Neural cell (in vitro differentiated cells): ENCODE data around the gene RELCH. TPM values are rescaled to one million over a fixed set of nuclear protein-coding genes. Genes with fewer than 3 reads are reported as not detected.

Source experiments
- H2AFZ ChIP-seq: fragments of 200-600, 300-800 bp; sonication (generic), shearing (Covaris generic); 2 replicates; pipeline ENCODE4 v1.6.0; 2014; ENCODE audit warnings: low read depth, mild to moderate bottlenecking, antibody characterized with exemption, low read length, moderate library complexity
- H3F3A ChIP-seq: fragments of 200-600 bp; shearing (Covaris generic); 2 replicates; pipeline ENCODE4 v1.6.1; 2016; ENCODE audit warnings: mild to moderate bottlenecking, moderate library complexity, mixed read lengths, antibody characterized with exemption, low read length; ENCODE audit not compliant: insufficient read depth, poor library complexity, severe bottlenecking
- H3K27ac ChIP-seq: fragments of 200-600, 300-800 bp; sonication (generic), shearing (Covaris generic); 2 replicates; pipeline ENCODE4 v1.5.1; 2014; ENCODE audit warnings: mild to moderate bottlenecking, low read length, moderate library complexity
- H3K27me3 ChIP-seq: fragments of 300-800, 200-600 bp; sonication (generic), shearing (Covaris generic); 2 replicates; pipeline ENCODE4 v1.6.0; 2014; ENCODE audit warnings: mild to moderate bottlenecking, low read depth, low read length, moderate library complexity; ENCODE audit not compliant: insufficient read depth
- H3K36me3 ChIP-seq: fragments of 300-800, 200-600 bp; sonication (generic), shearing (Covaris generic); 2 replicates; pipeline ENCODE4 v1.5.1; 2014; ENCODE audit warnings: mild to moderate bottlenecking, antibody characterized with exemption, low read length, moderate library complexity; ENCODE audit not compliant: insufficient read depth
- H3K4me2 ChIP-seq: fragments of 300-800, 200-600 bp; sonication (generic), shearing (Covaris generic); 2 replicates; pipeline ENCODE4 v1.6.0; 2014; ENCODE audit warnings: mild to moderate bottlenecking, low read length
- H3K4me3 ChIP-seq: fragments of 300-800, 200-600 bp; sonication (generic), shearing (Covaris generic); 2 replicates; pipeline ENCODE4 v1.5.1; 2014; ENCODE audit warnings: mild to moderate bottlenecking, low read length, moderate library complexity
- H3K79me2 ChIP-seq: fragments of 200-600 bp; shearing (Covaris generic); replicated peaks from 2 replicates; pipeline ENCODE4 v1.6.0; 2014; ENCODE audit warnings: mild to moderate bottlenecking, low read length, moderate library complexity; ENCODE audit not compliant: insufficient read depth
- H3K9ac ChIP-seq: fragments of 300-800, 200-600 bp; sonication (generic), shearing (Covaris generic); 2 replicates; pipeline ENCODE4 v1.6.1; 2016; ENCODE audit warnings: mild to moderate bottlenecking, low read length, mixed read lengths
- H3K9me2 ChIP-seq: fragments of 200-600 bp; shearing (Covaris generic); 2 replicates; pipeline ENCODE4 v1.6.1; 2016; ENCODE audit warnings: mild to moderate bottlenecking, low read length, mixed read lengths; ENCODE audit not compliant: insufficient read depth
- H3K9me3 ChIP-seq: fragments of 200-600, 300-800 bp; sonication (generic), shearing (Covaris generic); 2 replicates; pipeline ENCODE4 v1.6.1; 2016; ENCODE audit warnings: mild to moderate bottlenecking, mixed run types, low read length, moderate library complexity, mixed read lengths
- H4K20me1 ChIP-seq: fragments of 200-600 bp; shearing (Covaris generic); 2 replicates; pipeline ENCODE4 v1.6.1; 2016; ENCODE audit warnings: mild to moderate bottlenecking, mixed run types; ENCODE audit not compliant: insufficient read depth
- EP300 ChIP-seq: fragments of 450-650 bp; conservative IDR thresholded peaks from 2 replicates; pipeline ENCODE4 v1.6.1; 2014; ENCODE audit warnings: antibody characterized with exemption, mild to moderate bottlenecking, moderate library complexity; ENCODE audit not compliant: poor library complexity, severe bottlenecking
- EZH2 ChIP-seq: fragments of 200-600, 300-800 bp; shearing (Covaris generic), sonication (generic); IDR thresholded peaks from 2 replicates; pipeline ENCODE4 v1.6.1; 2014; ENCODE audit warnings: antibody characterized with exemption, low read length, borderline replicate concordance, mild to moderate bottlenecking; ENCODE audit not compliant: insufficient read depth, poor library complexity, severe bottlenecking
- MXI1 ChIP-seq: fragments of 450-650 bp; conservative IDR thresholded peaks from 2 replicates; pipeline ENCODE4 v1.6.1; 2014; ENCODE audit warnings: antibody characterized with exemption, mild to moderate bottlenecking; ENCODE audit not compliant: poor library complexity, severe bottlenecking
- POLR2AphosphoS5 ChIP-seq: IDR thresholded peaks from 2 replicates; pipeline ENCODE4 v1.6.1; 2012
- RAD21 ChIP-seq: fragments of 450-650 bp; conservative IDR thresholded peaks from 2 replicates; pipeline ENCODE4 v1.6.1; 2014; ENCODE audit warnings: antibody characterized with exemption, mild to moderate bottlenecking, moderate library complexity
- SMC3 ChIP-seq: fragments of 450-650 bp; conservative IDR thresholded peaks from 2 replicates; pipeline ENCODE4 v1.6.1; 2014; ENCODE audit warnings: antibody characterized with exemption, mild to moderate bottlenecking, moderate library complexity; ENCODE audit not compliant: poor library complexity
- TAF1 ChIP-seq: IDR thresholded peaks from 2 replicates; pipeline ENCODE4 v1.6.1; 2012; ENCODE audit warnings: low read depth
- polyA plus RNA-seq: library from polyadenylated mRNA; depleted of rRNA; stranded (reverse); fragments of >200 nt; gene quantifications from 2 replicates; pipeline ENCODE4 v1.2.3, GENCODE V29; 2014
- TF ChIP-seq, protein P1 (sequence below): IDR thresholded peaks from 2 replicates; pipeline ENCODE4 v1.6.1; 2012; ENCODE audit warnings: borderline replicate concordance
- TF ChIP-seq, protein P2 (sequence below): fragments of 450-650 bp; IDR thresholded peaks from 2 replicates; pipeline ENCODE4 v1.5.1; 2014; ENCODE audit warnings: antibody characterized with exemption, mild to moderate bottlenecking, moderate library complexity; ENCODE audit not compliant: poor library complexity, severe bottlenecking

RELCH gene
- polyA plus RNA-seq, 1 donor from 2014 or later, result 80.2 TPM

DNA sequence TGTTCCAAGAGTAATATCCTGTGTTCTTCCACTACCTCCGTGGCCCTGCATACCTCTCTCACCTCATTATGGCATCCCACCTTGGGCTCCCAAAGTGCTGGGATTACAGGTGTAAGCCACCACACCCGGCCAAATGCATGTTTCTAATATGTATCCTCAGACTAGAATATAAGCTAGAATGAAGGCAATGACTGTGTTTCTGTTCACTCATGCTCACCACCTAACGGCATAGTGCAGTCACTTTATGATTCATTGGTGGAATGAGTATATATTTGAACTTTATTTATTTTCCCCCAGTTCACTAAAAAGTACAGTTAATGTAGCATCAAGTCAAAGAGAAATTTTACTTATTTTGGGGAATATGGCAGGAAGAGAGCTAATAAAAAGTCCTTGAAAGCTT, 11.5 kb upstream of the RELCH start:
- Histone ChIP-seq H3K36me3 (no peaks in the 10 kb centered on the region), H3K27ac (no peak overlapping the region), H3F3A (no peaks in the 10 kb centered on the region), H3K9me3 (no peaks in the 10 kb centered on the region), H3K4me2 (no peak overlapping the region), H3K4me3 (no peak overlapping the region), H3K27me3 (no peaks in the 10 kb centered on the region), H3K9me2 (no peaks in the 10 kb centered on the region), H4K20me1 (no peaks in the 10 kb centered on the region), H3K9ac (no peak overlapping the region), H3K79me2 (no peaks in the 10 kb centered on the region), H2AFZ (no peak overlapping the region)
- TF ChIP-seq, protein P1, sequence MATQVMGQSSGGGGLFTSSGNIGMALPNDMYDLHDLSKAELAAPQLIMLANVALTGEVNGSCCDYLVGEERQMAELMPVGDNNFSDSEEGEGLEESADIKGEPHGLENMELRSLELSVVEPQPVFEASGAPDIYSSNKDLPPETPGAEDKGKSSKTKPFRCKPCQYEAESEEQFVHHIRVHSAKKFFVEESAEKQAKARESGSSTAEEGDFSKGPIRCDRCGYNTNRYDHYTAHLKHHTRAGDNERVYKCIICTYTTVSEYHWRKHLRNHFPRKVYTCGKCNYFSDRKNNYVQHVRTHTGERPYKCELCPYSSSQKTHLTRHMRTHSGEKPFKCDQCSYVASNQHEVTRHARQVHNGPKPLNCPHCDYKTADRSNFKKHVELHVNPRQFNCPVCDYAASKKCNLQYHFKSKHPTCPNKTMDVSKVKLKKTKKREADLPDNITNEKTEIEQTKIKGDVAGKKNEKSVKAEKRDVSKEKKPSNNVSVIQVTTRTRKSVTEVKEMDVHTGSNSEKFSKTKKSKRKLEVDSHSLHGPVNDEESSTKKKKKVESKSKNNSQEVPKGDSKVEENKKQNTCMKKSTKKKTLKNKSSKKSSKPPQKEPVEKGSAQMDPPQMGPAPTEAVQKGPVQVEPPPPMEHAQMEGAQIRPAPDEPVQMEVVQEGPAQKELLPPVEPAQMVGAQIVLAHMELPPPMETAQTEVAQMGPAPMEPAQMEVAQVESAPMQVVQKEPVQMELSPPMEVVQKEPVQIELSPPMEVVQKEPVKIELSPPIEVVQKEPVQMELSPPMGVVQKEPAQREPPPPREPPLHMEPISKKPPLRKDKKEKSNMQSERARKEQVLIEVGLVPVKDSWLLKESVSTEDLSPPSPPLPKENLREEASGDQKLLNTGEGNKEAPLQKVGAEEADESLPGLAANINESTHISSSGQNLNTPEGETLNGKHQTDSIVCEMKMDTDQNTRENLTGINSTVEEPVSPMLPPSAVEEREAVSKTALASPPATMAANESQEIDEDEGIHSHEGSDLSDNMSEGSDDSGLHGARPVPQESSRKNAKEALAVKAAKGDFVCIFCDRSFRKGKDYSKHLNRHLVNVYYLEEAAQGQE, result no peak
- TF ChIP-seq TAF1 (no peak), SMC3 (no peak), RAD21 (no peak), EZH2 (no peak), POLR2AphosphoS5 (no peak), MXI1 (no peak), EP300 (no peak)
- TF ChIP-seq, protein P2, sequence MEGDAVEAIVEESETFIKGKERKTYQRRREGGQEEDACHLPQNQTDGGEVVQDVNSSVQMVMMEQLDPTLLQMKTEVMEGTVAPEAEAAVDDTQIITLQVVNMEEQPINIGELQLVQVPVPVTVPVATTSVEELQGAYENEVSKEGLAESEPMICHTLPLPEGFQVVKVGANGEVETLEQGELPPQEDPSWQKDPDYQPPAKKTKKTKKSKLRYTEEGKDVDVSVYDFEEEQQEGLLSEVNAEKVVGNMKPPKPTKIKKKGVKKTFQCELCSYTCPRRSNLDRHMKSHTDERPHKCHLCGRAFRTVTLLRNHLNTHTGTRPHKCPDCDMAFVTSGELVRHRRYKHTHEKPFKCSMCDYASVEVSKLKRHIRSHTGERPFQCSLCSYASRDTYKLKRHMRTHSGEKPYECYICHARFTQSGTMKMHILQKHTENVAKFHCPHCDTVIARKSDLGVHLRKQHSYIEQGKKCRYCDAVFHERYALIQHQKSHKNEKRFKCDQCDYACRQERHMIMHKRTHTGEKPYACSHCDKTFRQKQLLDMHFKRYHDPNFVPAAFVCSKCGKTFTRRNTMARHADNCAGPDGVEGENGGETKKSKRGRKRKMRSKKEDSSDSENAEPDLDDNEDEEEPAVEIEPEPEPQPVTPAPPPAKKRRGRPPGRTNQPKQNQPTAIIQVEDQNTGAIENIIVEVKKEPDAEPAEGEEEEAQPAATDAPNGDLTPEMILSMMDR, result no peak

DNA sequence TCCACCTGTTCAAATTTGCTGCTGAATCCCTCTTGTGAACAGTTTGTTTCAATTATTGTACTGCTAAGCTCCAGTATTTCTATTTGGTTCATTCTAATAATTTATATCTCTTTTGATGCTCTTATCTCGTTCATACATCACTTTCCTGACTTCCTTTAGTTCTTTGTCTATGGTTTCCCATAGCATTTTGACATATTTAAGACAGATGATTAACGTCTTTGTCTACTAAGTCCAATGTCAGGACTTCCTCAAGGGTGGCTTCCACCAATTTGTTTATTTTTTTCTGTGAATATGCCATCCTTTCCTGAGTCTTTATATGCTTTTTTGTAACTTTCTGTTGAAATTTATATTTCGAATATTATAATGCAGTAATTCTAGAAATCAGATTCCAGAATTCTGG, 9.8 kb upstream of the RELCH start:
- H3K9ac ChIP-seq, result no peak overlapping the region
- H3K9me3 ChIP-seq, result no peaks in the 10 kb centered on the region
- H4K20me1 ChIP-seq, result no peaks in the 10 kb centered on the region
- no peaks in the 10 kb centered on the region for H3K27me3 ChIP-seq
- H3K27ac ChIP-seq, result no peak overlapping the region
- no peaks in the 10 kb centered on the region for H3F3A ChIP-seq
- no peak overlapping the region for H3K4me2 ChIP-seq
- no peak for TF ChIP-seq SMC3
- no peak overlapping the region for H3K4me3 ChIP-seq
- H2AFZ ChIP-seq, result no peak overlapping the region
- no peaks in the 10 kb centered on the region for H3K79me2 ChIP-seq
- no peaks in the 10 kb centered on the region for H3K9me2 ChIP-seq
- no peaks in the 10 kb centered on the region for H3K36me3 ChIP-seq

DNA sequence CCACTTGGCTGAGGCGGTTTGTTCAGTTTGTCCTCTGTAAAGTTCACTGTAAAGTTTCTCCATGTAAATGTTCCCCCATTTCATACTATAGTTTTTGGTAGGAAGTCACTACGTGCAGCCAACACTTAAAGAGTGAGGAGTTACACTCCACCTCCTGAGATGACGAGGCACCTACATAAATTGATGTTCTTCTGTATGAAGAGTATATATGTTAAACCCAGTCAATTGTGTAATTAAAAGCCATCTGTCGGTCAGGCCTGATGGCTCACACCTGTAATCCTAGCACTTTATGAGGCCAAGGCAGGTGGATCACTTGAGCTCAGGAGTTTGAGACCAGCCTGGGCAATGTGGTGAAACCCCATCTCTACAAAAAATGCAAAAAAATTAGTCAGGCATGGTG, 7.8 kb upstream of the RELCH start:
- H3K79me2 ChIP-seq, result peaks cover 3% of the 10 kb centered on the region
- no peaks in the 10 kb centered on the region for H3K27me3 ChIP-seq
- no peaks in the 10 kb centered on the region for H3F3A ChIP-seq
- H3K4me3 ChIP-seq, result no peak overlapping the region
- H3K9ac ChIP-seq, result no peak overlapping the region
- no peak overlapping the region for H3K27ac ChIP-seq
- H3K9me3 ChIP-seq, result no peaks in the 10 kb centered on the region
- TF ChIP-seq, protein P2, result no peak
- TF ChIP-seq RAD21 (no peak), EZH2 (no peak), POLR2AphosphoS5 (no peak), EP300 (no peak), TAF1 (no peak), MXI1 (no peak), SMC3 (no peak)
- TF ChIP-seq, protein P1, result no peak
- H3K4me2 ChIP-seq, result no peak overlapping the region
- H3K36me3 ChIP-seq, result no peaks in the 10 kb centered on the region
- no peaks in the 10 kb centered on the region for H4K20me1 ChIP-seq
- H3K9me2 ChIP-seq, result no peaks in the 10 kb centered on the region
- H2AFZ ChIP-seq, result no peak overlapping the region
